Melanocyte of skin (primary cell): Measurements from ENCODE around the gene TNMD. TPM values are rescaled to one million over a fixed set of nuclear protein-coding genes. Genes with fewer than 3 reads are reported as not detected.

Source experiments
- total RNA-seq, 2 donors: library from RNA; depleted of rRNA; stranded (reverse); fragments of >200 nt; gene quantifications; 2 replicates each; pipeline ENCODE4 v1.2.3, GENCODE V29; 2012

TNMD gene
- total RNA-seq, result not detected

GRCh38 chrX:100584611-100585010 is at the start of gene TNMD:
TNMD (plus strand) TSS chrX:100584936; CDS start chrX:100585019, 83 bp downstream.

DNA sequence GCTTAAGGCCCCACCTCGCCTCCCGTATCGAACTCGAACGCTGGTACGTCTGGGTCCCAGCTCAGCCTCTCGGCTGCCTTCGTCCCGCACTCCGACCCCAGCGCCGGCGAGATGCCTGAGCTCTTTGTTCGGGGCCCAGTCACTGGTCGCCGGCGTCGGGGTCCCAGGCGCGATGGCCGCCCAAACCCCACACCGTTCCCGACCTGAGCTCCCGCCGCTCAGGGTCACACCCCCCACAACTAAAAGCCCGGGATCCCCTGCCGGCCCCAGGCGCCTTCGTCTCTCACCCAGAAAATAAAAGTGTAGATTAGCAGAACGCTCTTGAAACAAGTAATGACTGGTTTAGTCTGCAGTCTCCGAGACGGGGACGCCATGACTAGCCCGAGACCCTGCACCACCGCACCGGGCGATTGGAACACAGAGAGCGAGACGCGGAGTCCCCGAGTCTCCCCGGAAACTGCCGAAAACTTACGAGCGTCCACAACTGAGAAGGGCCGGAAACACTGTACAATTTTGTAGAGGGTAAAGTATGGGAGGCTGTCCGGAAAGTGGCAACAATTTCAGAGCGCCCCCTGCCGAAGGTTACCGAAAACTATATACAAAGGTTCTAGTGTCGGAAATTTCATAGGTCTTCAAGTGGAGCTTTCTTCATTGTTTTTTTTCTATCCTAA is 51.7 kb downstream of the TNMD start, which contains the start of gene TSPAN6:
TSS of gene TSPAN6 (minus strand) at position 486 of the 671 bp plus-strand sequence. CDS start at position 374, 112 bp downstream.

DNA sequence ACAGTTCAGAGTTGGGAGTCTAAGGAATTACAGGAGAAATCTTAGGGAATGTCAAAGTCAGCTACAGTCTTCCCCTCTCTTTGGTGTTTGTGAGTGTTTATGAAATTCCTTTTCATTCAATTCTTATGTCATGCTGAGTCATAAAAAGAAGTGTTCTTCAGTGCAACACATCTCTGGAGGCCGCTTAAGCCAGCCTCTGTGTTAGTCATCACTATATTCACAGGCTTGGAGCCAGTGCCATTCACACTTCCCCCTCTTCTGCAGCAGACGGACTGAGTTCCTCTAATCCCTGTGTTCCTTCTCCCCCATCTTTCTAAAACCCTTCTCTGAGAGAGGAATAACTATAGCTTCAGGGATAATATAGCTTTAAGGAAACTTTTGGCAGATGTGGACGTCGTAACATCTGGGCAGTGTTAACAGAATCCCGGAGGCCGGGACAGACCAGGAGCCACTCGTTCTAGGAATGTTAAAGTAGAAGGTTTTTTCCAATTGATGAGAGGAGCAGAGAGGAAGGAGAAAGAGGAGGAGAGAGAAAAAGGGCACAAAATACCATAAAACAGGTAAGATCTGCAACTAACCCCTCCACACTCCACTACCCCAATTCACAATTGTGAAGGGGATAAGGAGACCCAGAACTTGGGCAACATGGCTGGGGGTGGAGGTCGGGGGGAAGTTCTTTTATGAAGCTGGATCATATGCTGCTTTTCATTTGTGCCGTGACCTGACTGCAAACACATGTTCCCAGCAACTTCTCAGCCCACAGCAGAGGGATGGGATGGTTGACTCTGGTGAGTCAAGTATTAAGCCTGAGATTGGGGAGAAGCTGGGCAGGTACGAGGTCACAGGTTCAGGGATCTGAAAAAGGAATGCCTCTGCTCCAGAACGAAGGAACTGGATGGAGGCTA is 59.5 kb downstream of the TNMD start, which contains the start of gene SRPX2:
TSS of gene SRPX2 (plus strand) at position 244 of the 905 bp plus-strand sequence. CDS start 2,124 bp downstream, outside the sequence.

Other genes starting within 250 kb of the TNMD start
- not detected for gene PCDH19, start 174.7 kb upstream of the TNMD start, total RNA-seq
- 10 to 100 TPM; 16.0 to 16.9 TPM for gene TSPAN6, start 51.9 kb downstream of the TNMD start, total RNA-seq
- gene SRPX2, start 59.3 kb downstream of the TNMD start, total RNA-seq, result 10 to 100 TPM in 1 of 2 donors, 1 to 10 TPM in 1; 9.0 to 11.0 TPM
- gene SYTL4, start 147.2 kb downstream of the TNMD start, total RNA-seq, result 1 to 10 TPM; 2.4 to 5.0 TPM
- 10 to 100 TPM; 18.9 to 25.3 TPM for gene CSTF2, start 235.5 kb downstream of the TNMD start, total RNA-seq